PC-9 (cell line): Measurements from ENCODE around the gene CAST. TPM values are rescaled to one million over a fixed set of nuclear protein-coding genes. Genes with fewer than 3 reads are reported as not detected.

Experiments
- BruUV-seq: library from RNA; stranded (reverse); fragments of 400-500 nt; replicated peaks from 2 replicates; lab custom pipeline; 2021; lab: Mats Ljungman, UMichigan
- CTCF ChIA-PET: fragments of 300-600 bp; sonication (Branson Sonifier 250); formaldehyde crosslinking; loops from one replicate; lab custom pipeline; 2022; ENCODE audit warnings: antibody characterized with exemption; lab: Charles Lee
- POLR2A ChIA-PET: fragments of 300-600 bp; sonication (Branson Sonifier 250); formaldehyde crosslinking; loops from one replicate; lab custom pipeline; 2022; ENCODE audit warnings: antibody characterized with exemption; ENCODE audit not compliant: unreplicated experiment; lab: Charles Lee
- DNase-seq, 2 experiments: peaks; one replicate each; pipeline versions ENCODE4 v3.0.0 to v3.0.0-alpha.2; 2015 to 2022; ENCODE audit warnings: mixed read lengths in 1 of 2
- H2AFZ ChIP-seq: fragments of 200-600 bp; sonication (generic); 2 replicates; pipeline ENCODE4 v1.8.1; 2017; ENCODE audit warnings: antibody characterized with exemption
- H3F3A ChIP-seq: fragments of 200-600 bp; sonication (generic); 2 replicates; pipeline ENCODE4 v1.8.1; 2017; ENCODE audit warnings: antibody characterized with exemption, mild to moderate bottlenecking, low read depth; ENCODE audit not compliant: insufficient read depth
- H3K27ac ChIP-seq: fragments of 200-600 bp; sonication (generic); 2 replicates; pipeline ENCODE4 v1.6.1; 2016; ENCODE audit warnings: mixed run types
- H3K27me3 ChIP-seq: fragments of 200-600 bp; sonication (generic); 2 replicates; pipeline ENCODE4 v1.6.1; 2016; ENCODE audit warnings: low read depth, mixed run types; ENCODE audit not compliant: insufficient read depth
- H3K36me3 ChIP-seq: fragments of 200-600 bp; sonication (generic); 2 replicates; pipeline ENCODE4 v1.6.1; 2016; ENCODE audit warnings: low read depth, mixed run types
- H3K4me1 ChIP-seq: fragments of 200-600 bp; sonication (generic); replicated peaks from 2 replicates; pipeline ENCODE4 v1.6.1; 2016; ENCODE audit warnings: mixed run types; ENCODE audit not compliant: insufficient read depth
- H3K4me2 ChIP-seq: fragments of 200-600 bp; sonication (generic); 2 replicates; pipeline ENCODE4 v1.6.1; 2017; ENCODE audit warnings: mixed run types
- H3K4me3 ChIP-seq: fragments of 200-600 bp; sonication (generic); 2 replicates; pipeline ENCODE4 v1.6.1; 2016; ENCODE audit warnings: mixed run types
- H3K79me2 ChIP-seq: fragments of 200-600 bp; sonication (generic); 2 replicates; pipeline ENCODE4 v1.6.1; 2017; ENCODE audit warnings: low read depth, mixed run types
- H3K9me2 ChIP-seq: fragments of 200-600 bp; sonication (generic); 2 replicates; pipeline ENCODE4 v1.8.1; 2017; ENCODE audit warnings: mild to moderate bottlenecking; ENCODE audit not compliant: insufficient read depth
- H3K9me3 ChIP-seq: fragments of 200-600 bp; sonication (generic); 2 replicates; pipeline ENCODE4 v1.8.1; 2016; ENCODE audit warnings: low read depth; ENCODE audit not compliant: insufficient read depth
- H4K20me1 ChIP-seq: fragments of 200-600 bp; sonication (generic); 2 replicates; pipeline ENCODE4 v1.8.1; 2017; ENCODE audit not compliant: insufficient read depth
- CTCF ChIP-seq: fragments of 200-600 bp; sonication (generic); conservative IDR thresholded peaks from 2 replicates; pipeline ENCODE4 v1.6.1; 2017; ENCODE audit warnings: mixed run types, antibody characterized with exemption, mild to moderate bottlenecking, moderate library complexity
- EZH2 ChIP-seq: fragments of 200-600 bp; sonication (generic); IDR thresholded peaks from 2 replicates; pipeline ENCODE4 v1.8.0; 2017; ENCODE audit warnings: antibody characterized with exemption, low read depth
- intact Hi-C: fragments of 100-400 bp; cut with micrococcal nuclease; formaldehyde crosslinking; loops from one replicate; pipeline ENCODE4 v1.10.0; 2022; ENCODE audit not compliant: unreplicated experiment
- total RNA-seq: library from RNA; stranded (reverse); gene quantifications from 2 replicates; pipeline ENCODE4 v1.2.3, GENCODE V29; 2021

Gene CAST
- total RNA-seq, 1 experiment from 2014 or later: 289 TPM

GRCh38 chr5:96636046-96636445, 26.1 kb upstream of the CAST start:
- Histone ChIP-seq H4K20me1 (no peaks in the 10 kb centered on the region), H3K4me1 (peaks cover 30% of the 10 kb centered on the region), H3K36me3 (no peaks in the 10 kb centered on the region), H3K4me2 (no peak overlapping the region), H3F3A (no peaks in the 10 kb centered on the region), H3K9me2 (no peaks in the 10 kb centered on the region), H2AFZ (no peak overlapping the region), H3K9me3 (peaks cover 5% of the 10 kb centered on the region), H3K79me2 (no peaks in the 10 kb centered on the region), H3K4me3 (no peak overlapping the region), H3K27ac (no peak overlapping the region), H3K27me3 (no peaks in the 10 kb centered on the region)
- no peak for TF ChIP-seq CTCF
- no peak for TF ChIP-seq EZH2
- DNase-seq: no peak
- no TSS peak for BruUV-seq
- POLR2A ChIA-PET: no interaction called here
- CTCF ChIA-PET: no interaction called here
- intact Hi-C loops: no loop called here

GRCh38 chr5:96636594-96636993, 25.6 kb upstream of the CAST start:
- no peaks in the 10 kb centered on the region for H3K79me2 ChIP-seq
- H3K27ac ChIP-seq: peak overlapping the region; percentile 1; the same call in 1 of the 2 replicates
- ChIA-PET POLR2A (interaction anchor here (1.0 kb wide), 1 partner anchor 26 kb away, joined by 16 read pairs; the partner anchor contains the start of gene CAST), CTCF (no interaction called here)
- peaks cover 5% of the 10 kb centered on the region for H3K9me3 ChIP-seq
- H3F3A ChIP-seq: peaks cover 4% of the 10 kb centered on the region; the same call in 1 of the 2 replicates
- TF ChIP-seq EZH2: no peak
- intact Hi-C loops: no loop called here
- H3K4me3 ChIP-seq: no peak overlapping the region
- no peaks in the 10 kb centered on the region for H3K27me3 ChIP-seq
- H3K9me2 ChIP-seq: no peaks in the 10 kb centered on the region
- H3K4me1 ChIP-seq: peaks cover 35% of the 10 kb centered on the region
- H3K4me2 ChIP-seq: peak overlapping the region; percentile 21; the same call in 1 of the 2 replicates
- no peaks in the 10 kb centered on the region for H4K20me1 ChIP-seq
- H2AFZ ChIP-seq: no peak overlapping the region
- no peaks in the 10 kb centered on the region for H3K36me3 ChIP-seq
- BruUV-seq: no TSS peak
- DNase-seq: no peak

- Histone ChIP-seq H3K4me3 (no peak overlapping the region), H2AFZ (no peak overlapping the region), H4K20me1 (no peaks in the 10 kb centered on the region), H3K9me2 (no peaks in the 10 kb centered on the region), H3K27ac (peak overlapping the region; percentile 1; the same call in 1 of the 2 replicates), H3K27me3 (no peaks in the 10 kb centered on the region), H3K4me1 (peaks cover 41% of the 10 kb centered on the region), H3K9me3 (peaks cover 5% of the 10 kb centered on the region), H3K4me2 (peak overlapping the region; percentile 21), H3K36me3 (no peaks in the 10 kb centered on the region), H3F3A (peaks cover 10% of the 10 kb centered on the region), H3K79me2 (no peaks in the 10 kb centered on the region)
- intact Hi-C loops: no loop called here
- peak; percentile 16 to 84 for DNase-seq
- CTCF ChIA-PET: no interaction called here
- TF ChIP-seq EZH2 (no peak), CTCF (no peak)
- POLR2A ChIA-PET: interaction anchor here (0.7 to 1.0 kb wide), 2 partner anchors 22 to 25 kb away, joined by 4 to 16 read pairs; partner anchors contain the start of gene CAST
- no TSS peak for BruUV-seq
Observed at GRCh38 chr5:96637196-96637595, 25.0 kb upstream of the CAST start.

GRCh38 chr5:96638561-96638960, 23.6 kb upstream of the CAST start:
- no peak overlapping the region for H3K27ac ChIP-seq
- intact Hi-C loops: no loop called here
- no peak overlapping the region for H3K4me2 ChIP-seq

More at GRCh38 chr5:96638561-96638960, 23.6 kb upstream of the CAST start:
- POLR2A ChIA-PET: no interaction called here
- Histone ChIP-seq H3K27me3 (no peaks in the 10 kb centered on the region), H2AFZ (no peak overlapping the region), H3K4me1 (peaks cover 52% of the 10 kb centered on the region), H3K9me2 (no peaks in the 10 kb centered on the region), H3K36me3 (no peaks in the 10 kb centered on the region), H3F3A (peaks cover 16% of the 10 kb centered on the region), H3K9me3 (peaks cover 5% of the 10 kb centered on the region), H4K20me1 (no peaks in the 10 kb centered on the region), H3K4me3 (no peak overlapping the region), H3K79me2 (no peaks in the 10 kb centered on the region)
- DNase-seq: no peak
- BruUV-seq: no TSS peak
- CTCF ChIA-PET: no interaction called here
- TF ChIP-seq CTCF (no peak), EZH2 (no peak)
